Prostate gland (tissue), 2 donors: ENCODE results near the gene FIGN.

ENCODE experiments used
- CTCF ChIP-seq, 4 experiments: fragments of 200-600 bp in 2 of 4; fragments of 450-650 bp in 2 of 4; sonication (generic) in 2 of 4; IDR thresholded peaks; 1 replicate in 3 of 4; 2 replicates in 1 of 4; pipeline ENCODE4 v1.5.1; 2016 to 2019; ENCODE audit warnings: antibody characterized with exemption in 4 of 4, mild to moderate bottlenecking in 2 of 4, moderate library complexity in 2 of 4
- POLR2A ChIP-seq: fragments of 450-650 bp; IDR thresholded peaks from one replicate; pipeline ENCODE4 v1.6.1; 2016; ENCODE audit warnings: antibody characterized with exemption, mild to moderate bottlenecking

GRCh38 chr2:163715199-163715598 lies 20.6 kb downstream of the FIGN start:
- TF ChIP-seq POLR2A (no peak), CTCF (IDR thresholded peaks at IDR 0.05) (no peak)
